HG02973 (cell line): ENCODE results near the gene CAV2.

Experiments used
- ATAC-seq: cut with Tn5 transposase; IDR thresholded peaks from one replicate; pipeline ENCODE4 v1.9.1; 2021; ENCODE audit warnings: moderate library complexity; ENCODE audit not compliant: unreplicated experiment

Gene CAV2

DNA sequence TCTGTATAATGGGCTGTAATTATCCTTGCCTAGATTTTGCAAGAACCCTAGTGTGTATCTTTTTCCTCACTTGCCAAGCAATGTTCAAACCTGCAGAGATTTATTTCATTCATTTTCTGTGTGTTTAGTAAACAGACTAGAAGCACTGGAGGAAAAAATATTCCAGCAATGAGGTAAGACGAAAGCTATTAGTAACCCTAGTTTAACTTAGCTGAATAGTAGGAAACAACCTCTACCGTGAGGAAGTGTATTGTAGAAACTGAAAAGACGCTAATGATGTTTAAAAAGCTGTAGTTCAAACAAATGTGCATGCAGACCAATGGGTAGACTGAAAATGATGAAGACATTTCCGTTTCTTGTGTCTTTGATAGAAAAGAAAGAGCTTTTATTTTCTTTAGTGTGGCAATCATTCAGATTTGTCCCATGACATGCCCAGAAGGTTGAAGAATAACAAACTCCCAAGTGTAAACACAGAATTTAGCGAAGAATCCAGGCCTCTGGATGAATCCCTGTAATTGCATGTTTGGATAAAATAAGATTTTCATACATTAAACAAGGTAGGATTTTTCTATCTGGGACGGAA is 46.0 kb downstream of the CAV2 start:
- no peak for ATAC-seq

DNA sequence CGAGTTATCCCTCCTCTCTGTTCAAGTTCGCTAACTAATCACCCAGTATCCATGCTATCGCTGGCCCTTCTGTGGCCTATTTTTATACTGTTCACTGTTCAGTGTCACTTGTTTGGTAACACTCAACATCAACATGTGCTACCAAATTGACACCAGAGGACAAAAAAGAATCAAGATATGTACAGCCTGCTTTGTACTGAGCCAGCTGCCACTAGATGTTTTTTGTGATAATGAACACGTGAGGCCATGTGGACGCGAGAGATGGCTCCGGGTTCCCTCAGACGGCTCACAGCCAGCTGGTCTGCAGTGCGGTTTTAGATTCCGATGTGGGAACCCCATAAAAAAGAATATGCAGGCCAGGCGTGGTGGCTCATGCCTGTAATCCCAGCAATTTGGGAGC is 46.5 kb downstream of the CAV2 start:
- no peak for ATAC-seq

DNA sequence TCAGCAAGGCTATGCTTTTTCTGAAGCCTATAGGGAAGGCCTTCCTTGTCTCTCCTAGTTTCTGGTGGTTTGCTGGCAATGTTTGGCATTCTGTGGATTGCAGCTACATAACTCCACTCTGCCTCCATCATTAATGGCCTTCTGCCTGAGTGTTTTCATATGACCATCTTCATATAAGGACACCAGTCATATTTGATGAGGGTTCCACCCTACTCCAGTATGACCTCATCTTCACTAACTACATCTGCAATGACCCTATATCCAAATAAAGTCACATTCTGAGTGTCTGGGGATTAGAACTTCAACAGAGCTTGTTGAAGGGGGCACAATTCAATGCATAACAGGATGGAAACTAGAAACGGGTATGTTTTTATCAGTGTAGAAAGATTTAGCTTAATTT is 47.4 kb downstream of the CAV2 start:
- no peak for ATAC-seq

DNA sequence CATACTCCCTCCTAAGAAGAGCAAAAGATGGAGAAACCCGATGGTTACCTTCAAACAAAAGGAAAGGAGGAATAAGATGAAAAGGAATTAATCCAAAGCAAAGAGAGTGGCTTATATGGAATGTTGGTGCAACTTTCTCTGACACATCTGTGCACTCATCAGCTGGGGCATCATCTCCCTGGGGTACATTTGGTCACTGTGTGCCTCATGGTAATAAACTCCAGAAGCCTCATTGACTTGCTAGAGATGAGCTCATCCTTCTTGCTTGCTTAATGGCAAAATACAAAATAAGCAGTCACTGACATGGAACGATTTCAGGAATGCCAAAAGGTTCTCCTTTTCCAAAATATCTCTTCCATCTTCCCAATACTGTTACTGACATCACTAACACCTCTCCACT is 47.8 kb downstream of the CAV2 start:
- ATAC-seq: no peak

DNA sequence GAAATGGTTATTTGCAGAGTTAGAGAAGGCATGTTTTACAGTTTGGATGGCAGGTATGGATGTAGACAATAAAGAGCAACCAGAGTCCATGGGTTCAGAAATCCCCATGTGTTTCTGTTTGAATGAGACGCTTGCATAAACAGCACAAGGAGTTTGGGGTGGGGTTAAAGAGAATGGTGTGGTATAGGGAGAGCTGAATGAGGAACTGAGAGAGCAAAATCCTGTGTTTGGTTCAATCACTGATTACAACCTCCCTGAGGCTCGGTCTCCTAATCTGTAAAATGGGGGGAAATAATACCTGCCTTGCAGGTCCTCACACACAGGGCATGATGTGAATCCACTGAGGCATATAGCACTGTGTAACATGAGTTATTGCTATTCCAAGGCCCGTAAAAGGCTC is 49.0 kb downstream of the CAV2 start:
- no peak for ATAC-seq

DNA sequence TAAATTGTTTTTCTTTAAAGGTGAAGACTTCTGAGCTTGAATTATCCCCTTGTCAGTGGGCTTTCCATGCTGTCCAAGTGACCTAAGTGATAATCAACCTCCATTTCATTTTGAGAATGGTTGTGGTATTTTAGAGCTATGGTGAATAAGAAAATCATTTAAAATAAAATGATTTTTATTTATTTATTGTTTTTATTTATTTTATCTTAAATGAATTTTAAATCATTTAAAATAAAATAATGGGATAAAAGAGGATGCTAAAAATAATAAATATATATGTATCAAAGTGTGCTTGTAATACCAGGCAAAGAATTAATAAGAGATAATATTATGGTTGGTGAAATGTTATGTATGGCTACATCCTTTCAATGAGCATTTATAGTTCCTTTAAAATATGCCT is 49.8 kb downstream of the CAV2 start:
- ATAC-seq: no peak

DNA sequence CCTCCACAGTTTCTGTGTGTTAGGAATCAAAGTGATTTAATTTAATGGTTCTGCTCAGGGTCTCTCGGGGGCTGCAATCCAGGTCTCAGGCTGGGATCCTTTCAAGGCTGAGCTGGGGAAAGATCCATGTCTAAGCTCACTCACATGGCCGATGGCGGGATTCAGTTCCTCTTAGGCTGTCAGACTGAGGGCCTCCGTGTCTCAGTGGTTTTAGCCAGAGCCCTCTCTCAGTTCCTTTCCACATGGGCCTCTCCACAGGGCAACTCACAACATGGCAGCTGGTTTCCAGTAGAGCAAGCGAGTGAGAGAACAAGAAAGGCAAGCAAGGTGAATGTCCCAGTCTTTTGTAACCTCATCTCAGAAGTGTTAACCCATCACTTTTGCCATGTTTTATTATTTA is 52.2 kb downstream of the CAV2 start:
- no peak for ATAC-seq

DNA sequence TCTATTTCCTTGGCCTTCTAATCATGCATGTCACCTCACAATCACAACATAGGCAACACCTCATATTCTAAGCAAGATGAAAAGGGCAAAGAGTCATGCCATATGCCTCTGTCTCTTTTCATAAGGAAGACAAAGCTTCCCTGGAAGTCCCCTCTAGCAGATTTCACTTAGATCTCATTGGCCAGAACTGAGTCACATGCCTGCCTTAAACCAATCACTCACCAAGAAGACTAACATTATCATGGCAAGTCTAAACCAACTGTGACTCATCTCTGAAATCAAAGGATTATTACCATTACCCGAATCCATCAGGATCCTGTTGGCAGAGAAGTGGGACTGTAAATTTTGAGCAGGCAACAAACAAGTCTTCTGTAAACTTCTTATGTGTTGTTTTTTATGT is 53.1 kb downstream of the CAV2 start:
- ATAC-seq: no peak

DNA sequence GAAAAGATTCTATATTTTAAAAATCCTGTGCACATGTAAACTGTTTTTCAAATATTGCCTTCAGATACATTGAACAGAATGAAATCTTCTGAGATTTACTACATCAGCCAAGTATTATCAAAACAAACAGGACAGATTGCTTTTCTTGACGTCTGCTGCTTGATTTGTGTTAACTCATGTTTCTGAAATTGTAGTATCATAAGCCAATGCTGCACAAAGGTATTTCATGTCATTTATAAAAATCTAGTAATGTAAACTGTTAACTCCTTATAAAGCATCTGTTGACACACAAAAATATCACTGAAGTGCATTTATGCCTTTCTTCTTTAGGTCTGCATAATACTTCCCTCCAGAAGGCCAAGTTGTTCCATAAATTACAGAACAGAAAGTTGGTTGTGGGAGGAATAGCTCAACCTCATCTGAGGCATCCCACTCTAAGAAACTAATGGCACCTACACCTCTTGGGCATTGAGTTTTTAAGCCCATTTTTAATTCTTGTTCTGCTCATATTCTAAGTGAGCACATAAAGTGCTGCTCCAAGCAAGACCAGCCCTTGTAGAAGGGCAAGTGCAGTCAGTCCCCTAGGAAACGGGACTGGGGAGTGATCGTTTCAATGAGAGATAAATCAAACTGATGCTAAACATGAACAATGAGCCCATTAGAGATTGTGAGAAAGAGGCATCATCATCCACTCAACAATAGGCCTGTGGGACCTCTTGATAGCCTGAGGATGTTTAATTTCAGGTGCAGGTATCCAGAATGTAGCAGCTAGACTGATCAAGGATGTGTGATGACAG is 53.8 kb downstream of the CAV2 start:
- no peak for ATAC-seq

DNA sequence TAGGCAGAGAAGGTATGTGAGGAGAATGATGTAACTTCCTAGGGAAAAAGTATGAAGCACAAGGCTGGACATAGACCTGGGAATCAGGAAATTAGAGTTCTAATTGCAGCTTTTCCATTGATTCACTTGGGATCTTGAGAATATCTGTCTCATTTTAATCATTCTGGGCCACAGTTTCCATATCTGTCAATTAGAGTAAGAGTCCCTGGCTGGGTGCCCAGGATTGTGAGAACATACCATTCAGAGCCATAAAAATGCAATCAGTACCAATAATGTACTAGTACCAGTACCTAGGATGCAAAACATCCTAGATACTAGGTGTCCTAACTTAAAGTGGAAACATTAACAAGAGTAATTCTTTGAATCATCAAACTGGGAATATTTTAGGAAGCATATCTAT is 54.9 kb downstream of the CAV2 start:
- no peak for ATAC-seq

DNA sequence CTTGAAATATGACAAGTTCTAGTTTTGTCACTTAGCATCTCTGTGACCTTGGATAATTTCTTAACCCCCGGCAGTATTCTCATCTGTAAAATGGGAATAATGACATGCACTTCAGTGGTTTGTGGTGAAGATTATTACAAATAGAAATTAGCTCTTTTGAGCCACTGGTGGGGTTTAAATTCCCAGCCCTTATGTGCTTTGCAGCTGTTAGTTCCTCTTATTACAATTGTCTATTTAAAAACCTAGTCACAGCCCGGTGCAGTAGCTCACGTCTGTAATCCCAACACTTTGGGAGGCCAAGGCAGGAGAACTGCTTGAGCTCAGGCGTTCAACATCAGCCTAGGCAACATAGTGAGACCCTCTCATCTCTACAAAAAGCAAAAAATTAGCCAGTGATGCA is 55.4 kb downstream of the CAV2 start:
- no peak for ATAC-seq

DNA sequence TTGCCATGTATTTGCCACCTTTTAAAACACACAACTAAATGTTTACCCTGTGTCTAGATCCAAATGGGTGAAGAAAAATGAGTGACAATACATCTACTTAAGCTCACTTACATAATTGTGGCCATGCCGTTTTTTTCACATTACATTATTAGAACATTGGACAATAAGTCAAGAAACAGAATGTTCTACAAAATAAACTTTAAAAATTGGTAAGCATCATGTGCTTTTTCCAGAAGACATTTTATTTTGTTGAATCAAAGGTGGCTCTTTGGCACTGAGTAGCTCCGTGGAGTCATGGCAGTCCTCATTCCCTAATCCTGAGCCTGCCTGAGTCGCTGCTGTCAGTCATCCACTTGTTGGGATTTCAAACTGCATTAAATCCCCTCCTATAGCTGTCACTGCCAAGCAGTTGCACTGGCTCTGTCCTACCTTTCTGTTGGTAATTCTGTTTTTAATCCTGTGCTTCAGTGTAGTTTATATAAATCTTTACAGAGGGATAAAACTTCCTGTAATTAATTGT is 57.6 kb downstream of the CAV2 start:
- no peak for ATAC-seq

DNA sequence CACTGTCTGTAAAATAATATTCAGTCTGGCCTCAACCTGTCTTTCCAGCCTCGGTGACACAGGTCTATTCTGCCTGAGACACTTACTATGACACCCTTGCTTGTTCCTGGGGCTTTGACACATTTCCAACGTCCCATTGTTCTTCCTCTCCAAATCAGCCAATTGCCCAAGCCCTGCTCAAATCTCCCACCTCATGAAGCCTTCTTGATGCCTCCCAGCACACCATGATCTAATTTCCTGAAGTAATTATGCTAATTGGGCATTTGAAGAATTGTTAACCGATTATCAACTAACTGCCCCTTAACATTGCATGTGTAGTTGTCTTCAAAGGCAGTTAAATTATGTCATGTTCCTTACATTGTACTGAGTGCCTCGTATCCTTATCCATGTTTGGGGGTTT is 58.4 kb downstream of the CAV2 start:
- ATAC-seq: no peak
